Gastrocnemius medialis (tissue), 4 donors: ENCODE results near the gene HIF1A. TPM values are rescaled to one million over a fixed set of nuclear protein-coding genes. Genes with fewer than 3 reads are reported as not detected.

ENCODE experiments used
- ATAC-seq, 2 donors: fragments of 150-250 bp; one replicate each; pipeline ENCODE4 v1.9.1; 2016
- DNase-seq, 2 donors: peaks; one replicate each; pipeline ENCODE4 v3.0.0-alpha.2; 2019
- H3K27ac ChIP-seq, 4 donors: fragments of 200-600 bp; sonication (generic); 1 replicate in 1 of 4; 2 replicates in 3 of 4; pipeline ENCODE4 v1.5.1; 2016 to 2018; ENCODE audit warnings: mild to moderate bottlenecking in 2 of 4, moderate library complexity in 1 of 4
- H3K27me3 ChIP-seq, 3 donors: fragments of 200-600 bp; sonication (generic) in 2 of 3; 1 replicate in 1 of 3; 2 replicates in 2 of 3; pipeline versions ENCODE4 v1.5.1 to v1.6.0; 2016 to 2019; ENCODE audit warnings: mild to moderate bottlenecking in 1 of 3, moderate library complexity in 1 of 3
- H3K36me3 ChIP-seq, 2 donors: fragments of 200-600 bp; sonication (generic) in 1 of 2; one replicate each; pipeline ENCODE4 v1.5.1; 2017 to 2018
- H3K4me1 ChIP-seq, 2 donors: fragments of 200-600 bp; sonication (generic) in 1 of 2; one replicate each; pipeline ENCODE4 v1.5.1; 2016 to 2017; ENCODE audit warnings: mild to moderate bottlenecking in 2 of 2
- H3K4me3 ChIP-seq, 4 donors: fragments of 200-600 bp; sonication (generic) in 3 of 4; 1 replicate in 1 of 4; 2 replicates in 3 of 4; pipeline ENCODE4 v1.5.1; 2016 to 2019; ENCODE audit warnings: mild to moderate bottlenecking in 2 of 4
- H3K9me3 ChIP-seq, 3 donors: fragments of 200-600 bp; sonication (generic) in 2 of 3; 1 replicate in 1 of 3; 2 replicates in 2 of 3; pipeline ENCODE4 v1.5.1; 2016 to 2019
- CTCF ChIP-seq, 5 experiments: fragments of 450-650 bp in 3 of 5; fragments of 200-600 bp in 2 of 5; sonication (generic) in 2 of 5; IDR thresholded peaks in 4 of 5; conservative IDR thresholded peaks in 1 of 5; 1 replicate in 4 of 5; 2 replicates in 1 of 5; pipeline ENCODE4 v1.5.1; 2016 to 2019; ENCODE audit warnings: antibody characterized with exemption in 5 of 5, mild to moderate bottlenecking in 3 of 5, moderate library complexity in 3 of 5
- POLR2A ChIP-seq, 2 donors: fragments of 450-650 bp; IDR thresholded peaks; one replicate each; pipeline ENCODE4 v1.6.1; 2017; ENCODE audit warnings: antibody characterized with exemption in 2 of 2, mild to moderate bottlenecking in 2 of 2, moderate library complexity in 2 of 2
- in situ Hi-C, 4 donors: fragments of 200-750 bp; cut with MboI; loops; one replicate each; pipeline versions ENCODE4 v1.15.0 to v1.8.0; 2017; ENCODE audit warnings: low sequenced_read_pairs in 4 of 4
- intact Hi-C: fragments of 100-400 bp; cut with DNase I; formaldehyde crosslinking; loops from one replicate; pipeline ENCODE4 v1.15.1; 2023; ENCODE audit warnings: low total_unique reads
- total RNA-seq, 4 donors: library from RNA; depleted of rRNA; stranded (reverse); fragments of >200 nt; gene quantifications; one replicate each; pipeline versions ENCODE4 v1.1.0 to v1.2.3, GENCODE V29; 2016

HIF1A gene
- total RNA-seq, 4 donors from 2014 or later: 18.2 to 30.7 (median 23.6) TPM

- ATAC-seq: no peak
- H3K4me3 ChIP-seq: no peak overlapping the region
- H3K4me1 ChIP-seq: no peaks in the 10 kb centered on the region
- TF ChIP-seq POLR2A (IDR thresholded peaks at IDR 0.05) (no peak), CTCF (IDR thresholded peaks at IDR 0.05 in 4 of 5, conservative IDR thresholded peaks at IDR 0.05 in 1 of 5) (no peak)
- no peaks in the 10 kb centered on the region for H3K27me3 ChIP-seq
- intact Hi-C loops: no loop called here
- in situ Hi-C loops: no loop called here
- H3K9me3 ChIP-seq: no peaks in the 10 kb centered on the region
- H3K36me3 ChIP-seq: no peaks in the 10 kb centered on the region
- H3K27ac ChIP-seq: no peak overlapping the region
- no peak for DNase-seq
Observed at GRCh38 chr14:61678975-61679374, 16.3 kb upstream of the HIF1A start.

GRCh38 chr14:61681413-61681812, 13.9 kb upstream of the HIF1A start:
- Histone ChIP-seq H3K9me3 (no peaks in the 10 kb centered on the region), H3K4me3 (no peak overlapping the region), H3K27me3 (no peaks in the 10 kb centered on the region), H3K4me1 (no peaks in the 10 kb centered on the region), H3K36me3 (no peaks in the 10 kb centered on the region), H3K27ac (no peak overlapping the region)
- no peak for ATAC-seq
- DNase-seq: no peak
- in situ Hi-C loops: no loop called here
- intact Hi-C loops: no loop called here
- no peak for TF ChIP-seq POLR2A (IDR thresholded peaks at IDR 0.05)
- TF ChIP-seq CTCF (IDR thresholded peaks at IDR 0.05 in 4 of 5, conservative IDR thresholded peaks at IDR 0.05 in 1 of 5): no peak

DNA sequence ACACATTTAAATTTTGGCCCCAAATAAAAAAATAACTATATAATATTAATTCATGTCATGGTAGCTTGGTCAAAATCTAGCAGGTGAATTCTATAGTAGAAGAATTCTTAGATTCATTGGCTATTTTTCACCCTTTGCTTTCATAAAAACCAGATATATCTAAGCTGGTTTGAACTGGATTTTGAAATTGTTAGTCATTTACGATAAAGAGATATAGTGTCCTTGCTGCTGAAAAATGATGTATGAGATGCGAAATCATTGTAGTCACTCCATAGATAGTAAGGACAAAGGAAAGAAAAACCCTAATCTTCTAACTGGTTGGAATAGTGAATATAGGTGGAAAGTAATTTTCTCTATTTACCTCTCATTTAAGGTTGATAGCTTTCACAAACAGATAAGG, 12.2 kb upstream of the HIF1A start:
- in situ Hi-C loops (no loop called here), intact Hi-C loops (no loop called here)
- H3K36me3 ChIP-seq: no peaks in the 10 kb centered on the region
- DNase-seq: no peak
- no peaks in the 10 kb centered on the region for H3K4me1 ChIP-seq
- no peaks in the 10 kb centered on the region for H3K27me3 ChIP-seq
- H3K4me3 ChIP-seq: no peak overlapping the region
- no peaks in the 10 kb centered on the region for H3K9me3 ChIP-seq
- no peak overlapping the region for H3K27ac ChIP-seq
- no peak for ATAC-seq
- no peak for TF ChIP-seq CTCF (IDR thresholded peaks at IDR 0.05 in 4 of 5, conservative IDR thresholded peaks at IDR 0.05 in 1 of 5)
- no peak for TF ChIP-seq POLR2A (IDR thresholded peaks at IDR 0.05)

DNA sequence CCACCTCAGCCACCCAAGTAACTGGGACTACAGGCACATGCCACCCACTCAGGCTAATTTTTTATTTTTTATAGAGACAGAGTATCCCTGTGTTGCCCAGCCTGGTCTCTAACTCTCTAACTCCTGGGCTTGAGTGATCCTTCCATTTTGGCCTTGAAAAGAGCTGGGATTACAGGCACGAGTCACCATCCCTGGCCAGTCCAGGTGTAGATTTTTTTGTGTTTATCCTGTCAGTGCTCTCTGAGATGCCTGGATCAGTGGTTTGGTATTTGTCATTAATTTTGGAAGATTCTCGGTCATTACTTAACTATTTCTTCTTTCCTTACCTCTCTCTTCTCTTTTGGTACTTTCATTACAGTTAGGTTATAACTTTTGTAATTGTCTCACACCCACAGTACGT, 5.3 kb upstream of the HIF1A start:
- H3K27me3 ChIP-seq: no peaks in the 10 kb centered on the region
- no peaks in the 10 kb centered on the region for H3K9me3 ChIP-seq
- DNase-seq: no peak
- no peak for TF ChIP-seq CTCF (IDR thresholded peaks at IDR 0.05 in 4 of 5, conservative IDR thresholded peaks at IDR 0.05 in 1 of 5)
- TF ChIP-seq POLR2A (IDR thresholded peaks at IDR 0.05): no peak
- ATAC-seq: no peak
- H3K4me1 ChIP-seq: peaks cover 0 to 6% of the 10 kb centered on the region in 2 donors
- H3K36me3 ChIP-seq: no peaks in the 10 kb centered on the region
- intact Hi-C loops: loop anchor here (10.0 kb wide), 1 partner anchor 125 kb away; no protein-coding TSS in a partner anchor
- in situ Hi-C loops: loop anchor here in 1 of 4 donors (10.0 kb wide), 1 partner anchor 65 kb away; no protein-coding TSS in a partner anchor
- H3K27ac ChIP-seq: no peak overlapping the region
- no peak overlapping the region for H3K4me3 ChIP-seq

- TF ChIP-seq CTCF (IDR thresholded peaks at IDR 0.05 in 4 of 5, conservative IDR thresholded peaks at IDR 0.05 in 1 of 5) (no peak), POLR2A (IDR thresholded peaks at IDR 0.05) (no peak)
- no peak for DNase-seq
- peak in 1 of 2 donors; percentile 15 for ATAC-seq
Observed at GRCh38 chr14:61690982-61691381, 4.3 kb upstream of the HIF1A start.

More at GRCh38 chr14:61690982-61691381, 4.3 kb upstream of the HIF1A start:
- intact Hi-C loops (loop anchor here (10.0 kb wide), 1 partner anchor 126 kb away; no protein-coding TSS in a partner anchor), in situ Hi-C loops (loop anchor here in 1 of 4 donors (10.0 kb wide), 1 partner anchor 64 kb away; no protein-coding TSS in a partner anchor)
- Histone ChIP-seq H3K36me3 (no peaks in the 10 kb centered on the region), H3K4me3 (no peak overlapping the region), H3K27ac (peak overlapping the region; percentile 16 to 61 (median 56)), H3K27me3 (no peaks in the 10 kb centered on the region), H3K4me1 (peaks cover 0 to 6% of the 10 kb centered on the region in 2 donors), H3K9me3 (no peaks in the 10 kb centered on the region)
